NCI-H187 treated with DMSO at 0.1 percent for 48 hours (cell line): ENCODE measurements around the gene PITPNC1.
"Not testable (repeated sequence)": the region's sequence is repeated elsewhere in the genome, so short reads cannot be mapped to it uniquely, and the experiment has no call there.

Source experiments
- DNase-seq: peaks from one replicate; lab custom pipeline; 2025; lab: John Stamatoyannopoulos, UW

Gene PITPNC1

GRCh38 chr17:67401106-67401505 is 24.0 kb downstream of the PITPNC1 start:
- DNase-seq: no peak

- no peak for DNase-seq
Measured at GRCh38 chr17:67401598-67402504, 24.8 kb downstream of the PITPNC1 start.

GRCh38 chr17:67403065-67403464 is 26.0 kb downstream of the PITPNC1 start:
- DNase-seq: no peak

- DNase-seq: no peak
Measured at GRCh38 chr17:67403483-67403882, 26.4 kb downstream of the PITPNC1 start.

- not testable (repeated sequence) for DNase-seq
Measured at GRCh38 chr17:67408455-67408830, 31.4 kb downstream of the PITPNC1 start.

GRCh38 chr17:67411397-67411796 is 34.3 kb downstream of the PITPNC1 start:
- no peak for DNase-seq

- no peak for DNase-seq
Measured at GRCh38 chr17:67412032-67412431, 35.0 kb downstream of the PITPNC1 start.

GRCh38 chr17:67412941-67413340 is 35.9 kb downstream of the PITPNC1 start:
- no peak for DNase-seq

GRCh38 chr17:67413388-67413787 is 36.3 kb downstream of the PITPNC1 start:
- DNase-seq: no peak

- no peak for DNase-seq
Measured at GRCh38 chr17:67414130-67414529, 37.0 kb downstream of the PITPNC1 start.

- DNase-seq: no peak
Measured at GRCh38 chr17:67414559-67414958, 37.5 kb downstream of the PITPNC1 start.

- no peak for DNase-seq
Measured at GRCh38 chr17:67415291-67415690, 38.2 kb downstream of the PITPNC1 start.

GRCh38 chr17:67417507-67417906 is 40.4 kb downstream of the PITPNC1 start:
- DNase-seq: no peak

- no peak for DNase-seq
Measured at GRCh38 chr17:67420994-67421393, 43.9 kb downstream of the PITPNC1 start.

GRCh38 chr17:67421869-67422273 is 44.8 kb downstream of the PITPNC1 start:
- DNase-seq: no peak

GRCh38 chr17:67422296-67422695 is 45.2 kb downstream of the PITPNC1 start:
- DNase-seq: not testable (repeated sequence)

- DNase-seq: no peak
Measured at GRCh38 chr17:67422897-67423296, 45.8 kb downstream of the PITPNC1 start.

GRCh38 chr17:67425571-67426160 is 48.6 kb downstream of the PITPNC1 start:
- no peak for DNase-seq

GRCh38 chr17:67427424-67427823 is 50.3 kb downstream of the PITPNC1 start:
- DNase-seq: no peak

GRCh38 chr17:67430515-67430914 is 53.4 kb downstream of the PITPNC1 start:
- not testable (repeated sequence) for DNase-seq

- no peak for DNase-seq
Measured at GRCh38 chr17:67431249-67432015, 54.4 kb downstream of the PITPNC1 start.

- DNase-seq: no peak
Measured at GRCh38 chr17:67433248-67433924, 56.3 kb downstream of the PITPNC1 start.
